GM23338 (cell line): ENCODE data around the gene PROB1. TPM values are rescaled to one million over a fixed set of nuclear protein-coding genes. Genes with fewer than 3 reads are reported as not detected.

Source experiments
- ATAC-seq: fragments of 200-7000 bp; cut with Tn5 transposase; 3 replicates; pipeline ENCODE4 v1.9.1; 2020
- DNase-seq: peaks from one replicate; pipeline ENCODE4 v3.0.0-alpha.2; 2015; ENCODE audit warnings: low spot score
- H2AFZ ChIP-seq: fragments of 200-600 bp; sonication (generic); 2 replicates; pipeline ENCODE4 v1.8.0; 2016; ENCODE audit warnings: antibody characterized with exemption, mild to moderate bottlenecking, moderate library complexity
- H3F3A ChIP-seq: fragments of 200-600 bp; sonication (generic); replicated peaks from 2 replicates; pipeline ENCODE4 v1.8.0; 2017; ENCODE audit warnings: antibody characterized with exemption, mixed run types, low read depth
- H3K27ac ChIP-seq: fragments of 200-600 bp; sonication (generic); 2 replicates; pipeline ENCODE4 v1.6.1; 2016; ENCODE audit warnings: low read depth
- H3K27me3 ChIP-seq: fragments of 200-600 bp; sonication (generic); 2 replicates; pipeline ENCODE4 v1.8.0; 2016; ENCODE audit warnings: mild to moderate bottlenecking, mixed run types, moderate library complexity; ENCODE audit not compliant: insufficient read depth
- H3K36me3 ChIP-seq: fragments of 200-600 bp; sonication (generic); 2 replicates; pipeline ENCODE4 v1.8.0; 2016; ENCODE audit warnings: mild to moderate bottlenecking; ENCODE audit not compliant: insufficient read depth
- H3K4me1 ChIP-seq: fragments of 200-600 bp; sonication (generic); 2 replicates; pipeline ENCODE4 v1.8.0; 2016; ENCODE audit warnings: mild to moderate bottlenecking, moderate library complexity; ENCODE audit not compliant: insufficient read depth
- H3K4me2 ChIP-seq: fragments of 200-600 bp; sonication (generic); 2 replicates; pipeline ENCODE4 v1.7.1; 2017; ENCODE audit warnings: mixed run types
- H3K4me3 ChIP-seq: fragments of 200-600 bp; sonication (generic); 2 replicates; pipeline ENCODE4 v1.6.1; 2016; ENCODE audit warnings: mixed run types
- H3K79me2 ChIP-seq: fragments of 200-600 bp; sonication (generic); replicated peaks from 2 replicates; pipeline ENCODE4 v1.8.0; 2017; ENCODE audit warnings: mild to moderate bottlenecking; ENCODE audit not compliant: insufficient read depth
- H3K9me2 ChIP-seq: fragments of 200-600 bp; sonication (generic); 2 replicates; pipeline ENCODE4 v1.8.0; 2017; ENCODE audit not compliant: insufficient read depth
- H4K20me1 ChIP-seq: fragments of 200-600 bp; sonication (generic); replicated peaks from 2 replicates; pipeline ENCODE4 v1.8.0; 2017; ENCODE audit warnings: mild to moderate bottlenecking; ENCODE audit not compliant: insufficient read depth
- H3K27ac Mint-ChIP-seq: 2 replicates; pipeline ENCODE4 v1.8.0; 2020; ENCODE audit warnings: inconsistent platforms, mild to moderate bottlenecking, moderate library complexity, mixed read lengths
- H3K27me3 Mint-ChIP-seq: 3 replicates; pipeline ENCODE4 v1.8.0; 2022; ENCODE audit warnings: low read depth, mild to moderate bottlenecking, moderate library complexity, mixed read lengths, inconsistent platforms; ENCODE audit not compliant: insufficient read depth, poor library complexity
- H3K36me3 Mint-ChIP-seq: 3 replicates; pipeline ENCODE4 v1.8.0; 2021; ENCODE audit warnings: low read depth, mild to moderate bottlenecking, inconsistent platforms, moderate library complexity, mixed read lengths
- H3K4me1 Mint-ChIP-seq: 3 replicates; pipeline ENCODE4 v1.8.0; 2020; ENCODE audit warnings: mild to moderate bottlenecking, inconsistent platforms, mixed read lengths
- H3K4me3 Mint-ChIP-seq: 3 replicates; pipeline ENCODE4 v1.8.0; 2021; ENCODE audit warnings: moderate library complexity, mild to moderate bottlenecking, inconsistent platforms, mixed read lengths
- H3K9me3 Mint-ChIP-seq: 3 replicates; pipeline ENCODE4 v1.8.0; 2020; ENCODE audit warnings: moderate library complexity, mild to moderate bottlenecking, inconsistent platforms, mixed read lengths
- CREB1 ChIP-seq: fragments of 250-450 bp; sonication (Bioruptor Pico); IDR thresholded peaks from 2 replicates; pipeline ENCODE4 v1.5.0; 2020; ENCODE audit warnings: low read depth, mild to moderate bottlenecking, moderate library complexity
- ETS1 ChIP-seq: IDR thresholded peaks from 2 replicates; pipeline ENCODE4 v1.6.1; 2016; ENCODE audit warnings: antibody characterized with exemption
- EZH2 ChIP-seq: fragments of 200-600 bp; sonication (generic); IDR thresholded peaks from one replicate; pipeline ENCODE4 v1.8.0; 2017; ENCODE audit warnings: antibody characterized with exemption, mild to moderate bottlenecking, low read depth; ENCODE audit not compliant: unreplicated experiment
- EZH2phosphoT487 ChIP-seq: fragments of 200-600 bp; sonication (generic); IDR thresholded peaks from one replicate; pipeline ENCODE4 v1.8.1; 2018; ENCODE audit warnings: antibody characterized with exemption; ENCODE audit not compliant: unreplicated experiment
- JUNB ChIP-seq: IDR thresholded peaks from one replicate; pipeline ENCODE4 v1.6.1; 2016; ENCODE audit warnings: antibody characterized with exemption; ENCODE audit not compliant: unreplicated experiment
- NANOG ChIP-seq: IDR thresholded peaks from 2 replicates; pipeline ENCODE4 v1.6.1; 2016; ENCODE audit warnings: antibody characterized with exemption, borderline replicate concordance
- POLR2AphosphoS5 ChIP-seq: IDR thresholded peaks from 2 replicates; pipeline ENCODE4 v1.6.1; 2016; ENCODE audit warnings: antibody characterized with exemption, low read depth
- STAT1 ChIP-seq: IDR thresholded peaks from one replicate; pipeline ENCODE4 v1.6.1; 2016; ENCODE audit warnings: antibody characterized with exemption; ENCODE audit not compliant: unreplicated experiment
- ZNF114 ChIP-seq: fragments of 250-450 bp; sonication (Bioruptor Pico); IDR thresholded peaks from 2 replicates; pipeline ENCODE4 v1.5.0; 2020; ENCODE audit warnings: mild to moderate bottlenecking, moderate library complexity
- ZNF331 ChIP-seq: fragments of 250-450 bp; sonication (Bioruptor Pico); IDR thresholded peaks from 2 replicates; pipeline ENCODE4 v1.5.0; 2020; ENCODE audit warnings: low read depth, mild to moderate bottlenecking, moderate library complexity
- polyA plus RNA-seq: library from polyadenylated mRNA; unstranded; fragments of >200 nt; fragmentation: Nextera tagmentation; extraction: Ambion mirVana; gene quantifications from 2 replicates; pipeline ENCODE4 v1.2.1, GENCODE V29; 2016
- total RNA-seq: library from RNA; depleted of rRNA; stranded (reverse); fragments of >200 nt; shearing (Covaris generic); gene quantifications from 2 replicates; pipeline ENCODE4 v1.2.3, GENCODE V29; 2014
- TF ChIP-seq, protein P1 (sequence below): fragments of 250-450 bp; sonication (Bioruptor Pico); IDR thresholded peaks from 2 replicates; pipeline ENCODE4 v1.5.0; 2020; ENCODE audit warnings: mild to moderate bottlenecking, moderate library complexity
- TF ChIP-seq, protein P2 (sequence below): IDR thresholded peaks from one replicate; pipeline ENCODE4 v1.6.1; 2018; ENCODE audit warnings: antibody characterized with exemption; ENCODE audit not compliant: unreplicated experiment
- TF ChIP-seq, protein P3 (sequence below), 2 experiments: fragments of 200-600 bp in 1 of 2; sonication (generic) in 1 of 2; conservative IDR thresholded peaks; 2 replicates each; pipeline versions ENCODE4 v1.5.1 to v1.6.1; 2016 to 2017; ENCODE audit warnings: antibody characterized with exemption in 2 of 2, low read depth in 2 of 2, mild to moderate bottlenecking in 2 of 2, moderate library complexity in 1 of 2

PROB1 gene
- total and polyA plus RNA-seq, 2 experiments from 2014 or later, result 0.73 to 2.7 TPM

- no peaks in the 10 kb centered on the region for H3K27me3 ChIP-seq
- no peaks in the 10 kb centered on the region for H3K79me2 ChIP-seq
- no peak overlapping the region for H3K4me2 ChIP-seq
- TF ChIP-seq ETS1, result no peak
- TF ChIP-seq NANOG, result no peak
- TF ChIP-seq, protein P1, sequence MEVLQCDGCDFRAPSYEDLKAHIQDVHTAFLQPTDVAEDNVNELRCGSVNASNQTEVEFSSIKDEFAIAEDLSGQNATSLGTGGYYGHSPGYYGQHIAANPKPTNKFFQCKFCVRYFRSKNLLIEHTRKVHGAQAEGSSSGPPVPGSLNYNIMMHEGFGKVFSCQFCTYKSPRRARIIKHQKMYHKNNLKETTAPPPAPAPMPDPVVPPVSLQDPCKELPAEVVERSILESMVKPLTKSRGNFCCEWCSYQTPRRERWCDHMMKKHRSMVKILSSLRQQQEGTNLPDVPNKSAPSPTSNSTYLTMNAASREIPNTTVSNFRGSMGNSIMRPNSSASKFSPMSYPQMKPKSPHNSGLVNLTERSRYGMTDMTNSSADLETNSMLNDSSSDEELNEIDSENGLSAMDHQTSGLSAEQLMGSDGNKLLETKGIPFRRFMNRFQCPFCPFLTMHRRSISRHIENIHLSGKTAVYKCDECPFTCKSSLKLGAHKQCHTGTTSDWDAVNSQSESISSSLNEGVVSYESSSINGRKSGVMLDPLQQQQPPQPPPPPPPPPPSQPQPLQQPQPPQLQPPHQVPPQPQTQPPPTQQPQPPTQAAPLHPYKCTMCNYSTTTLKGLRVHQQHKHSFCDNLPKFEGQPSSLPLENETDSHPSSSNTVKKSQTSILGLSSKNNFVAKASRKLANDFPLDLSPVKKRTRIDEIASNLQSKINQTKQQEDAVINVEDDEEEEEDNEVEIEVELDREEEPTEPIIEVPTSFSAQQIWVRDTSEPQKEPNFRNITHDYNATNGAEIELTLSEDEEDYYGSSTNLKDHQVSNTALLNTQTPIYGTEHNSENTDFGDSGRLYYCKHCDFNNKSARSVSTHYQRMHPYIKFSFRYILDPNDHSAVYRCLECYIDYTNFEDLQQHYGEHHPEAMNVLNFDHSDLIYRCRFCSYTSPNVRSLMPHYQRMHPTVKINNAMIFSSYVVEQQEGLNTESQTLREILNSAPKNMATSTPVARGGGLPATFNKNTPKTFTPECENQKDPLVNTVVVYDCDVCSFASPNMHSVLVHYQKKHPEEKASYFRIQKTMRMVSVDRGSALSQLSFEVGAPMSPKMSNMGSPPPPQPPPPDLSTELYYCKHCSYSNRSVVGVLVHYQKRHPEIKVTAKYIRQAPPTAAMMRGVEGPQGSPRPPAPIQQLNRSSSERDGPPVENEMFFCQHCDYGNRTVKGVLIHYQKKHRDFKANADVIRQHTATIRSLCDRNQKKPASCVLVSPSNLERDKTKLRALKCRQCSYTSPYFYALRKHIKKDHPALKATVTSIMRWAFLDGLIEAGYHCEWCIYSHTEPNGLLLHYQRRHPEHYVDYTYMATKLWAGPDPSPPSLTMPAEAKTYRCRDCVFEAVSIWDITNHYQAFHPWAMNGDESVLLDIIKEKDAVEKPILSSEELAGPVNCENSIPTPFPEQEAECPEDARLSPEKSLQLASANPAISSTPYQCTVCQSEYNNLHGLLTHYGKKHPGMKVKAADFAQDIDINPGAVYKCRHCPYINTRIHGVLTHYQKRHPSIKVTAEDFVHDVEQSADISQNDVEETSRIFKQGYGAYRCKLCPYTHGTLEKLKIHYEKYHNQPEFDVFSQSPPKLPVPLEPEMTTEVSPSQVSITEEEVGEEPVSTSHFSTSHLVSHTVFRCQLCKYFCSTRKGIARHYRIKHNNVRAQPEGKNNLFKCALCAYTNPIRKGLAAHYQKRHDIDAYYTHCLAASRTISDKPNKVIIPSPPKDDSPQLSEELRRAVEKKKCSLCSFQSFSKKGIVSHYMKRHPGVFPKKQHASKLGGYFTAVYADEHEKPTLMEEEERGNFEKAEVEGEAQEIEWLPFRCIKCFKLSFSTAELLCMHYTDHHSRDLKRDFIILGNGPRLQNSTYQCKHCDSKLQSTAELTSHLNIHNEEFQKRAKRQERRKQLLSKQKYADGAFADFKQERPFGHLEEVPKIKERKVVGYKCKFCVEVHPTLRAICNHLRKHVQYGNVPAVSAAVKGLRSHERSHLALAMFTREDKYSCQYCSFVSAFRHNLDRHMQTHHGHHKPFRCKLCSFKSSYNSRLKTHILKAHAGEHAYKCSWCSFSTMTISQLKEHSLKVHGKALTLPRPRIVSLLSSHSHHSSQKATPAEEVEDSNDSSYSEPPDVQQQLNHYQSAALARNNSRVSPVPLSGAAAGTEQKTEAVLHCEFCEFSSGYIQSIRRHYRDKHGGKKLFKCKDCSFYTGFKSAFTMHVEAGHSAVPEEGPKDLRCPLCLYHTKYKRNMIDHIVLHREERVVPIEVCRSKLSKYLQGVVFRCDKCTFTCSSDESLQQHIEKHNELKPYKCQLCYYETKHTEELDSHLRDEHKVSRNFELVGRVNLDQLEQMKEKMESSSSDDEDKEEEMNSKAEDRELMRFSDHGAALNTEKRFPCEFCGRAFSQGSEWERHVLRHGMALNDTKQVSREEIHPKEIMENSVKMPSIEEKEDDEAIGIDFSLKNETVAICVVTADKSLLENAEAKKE (CRISPR knock-in tag), result no peak
- TF ChIP-seq, protein P2, sequence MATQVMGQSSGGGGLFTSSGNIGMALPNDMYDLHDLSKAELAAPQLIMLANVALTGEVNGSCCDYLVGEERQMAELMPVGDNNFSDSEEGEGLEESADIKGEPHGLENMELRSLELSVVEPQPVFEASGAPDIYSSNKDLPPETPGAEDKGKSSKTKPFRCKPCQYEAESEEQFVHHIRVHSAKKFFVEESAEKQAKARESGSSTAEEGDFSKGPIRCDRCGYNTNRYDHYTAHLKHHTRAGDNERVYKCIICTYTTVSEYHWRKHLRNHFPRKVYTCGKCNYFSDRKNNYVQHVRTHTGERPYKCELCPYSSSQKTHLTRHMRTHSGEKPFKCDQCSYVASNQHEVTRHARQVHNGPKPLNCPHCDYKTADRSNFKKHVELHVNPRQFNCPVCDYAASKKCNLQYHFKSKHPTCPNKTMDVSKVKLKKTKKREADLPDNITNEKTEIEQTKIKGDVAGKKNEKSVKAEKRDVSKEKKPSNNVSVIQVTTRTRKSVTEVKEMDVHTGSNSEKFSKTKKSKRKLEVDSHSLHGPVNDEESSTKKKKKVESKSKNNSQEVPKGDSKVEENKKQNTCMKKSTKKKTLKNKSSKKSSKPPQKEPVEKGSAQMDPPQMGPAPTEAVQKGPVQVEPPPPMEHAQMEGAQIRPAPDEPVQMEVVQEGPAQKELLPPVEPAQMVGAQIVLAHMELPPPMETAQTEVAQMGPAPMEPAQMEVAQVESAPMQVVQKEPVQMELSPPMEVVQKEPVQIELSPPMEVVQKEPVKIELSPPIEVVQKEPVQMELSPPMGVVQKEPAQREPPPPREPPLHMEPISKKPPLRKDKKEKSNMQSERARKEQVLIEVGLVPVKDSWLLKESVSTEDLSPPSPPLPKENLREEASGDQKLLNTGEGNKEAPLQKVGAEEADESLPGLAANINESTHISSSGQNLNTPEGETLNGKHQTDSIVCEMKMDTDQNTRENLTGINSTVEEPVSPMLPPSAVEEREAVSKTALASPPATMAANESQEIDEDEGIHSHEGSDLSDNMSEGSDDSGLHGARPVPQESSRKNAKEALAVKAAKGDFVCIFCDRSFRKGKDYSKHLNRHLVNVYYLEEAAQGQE, result no peak
- TF ChIP-seq, protein P3, sequence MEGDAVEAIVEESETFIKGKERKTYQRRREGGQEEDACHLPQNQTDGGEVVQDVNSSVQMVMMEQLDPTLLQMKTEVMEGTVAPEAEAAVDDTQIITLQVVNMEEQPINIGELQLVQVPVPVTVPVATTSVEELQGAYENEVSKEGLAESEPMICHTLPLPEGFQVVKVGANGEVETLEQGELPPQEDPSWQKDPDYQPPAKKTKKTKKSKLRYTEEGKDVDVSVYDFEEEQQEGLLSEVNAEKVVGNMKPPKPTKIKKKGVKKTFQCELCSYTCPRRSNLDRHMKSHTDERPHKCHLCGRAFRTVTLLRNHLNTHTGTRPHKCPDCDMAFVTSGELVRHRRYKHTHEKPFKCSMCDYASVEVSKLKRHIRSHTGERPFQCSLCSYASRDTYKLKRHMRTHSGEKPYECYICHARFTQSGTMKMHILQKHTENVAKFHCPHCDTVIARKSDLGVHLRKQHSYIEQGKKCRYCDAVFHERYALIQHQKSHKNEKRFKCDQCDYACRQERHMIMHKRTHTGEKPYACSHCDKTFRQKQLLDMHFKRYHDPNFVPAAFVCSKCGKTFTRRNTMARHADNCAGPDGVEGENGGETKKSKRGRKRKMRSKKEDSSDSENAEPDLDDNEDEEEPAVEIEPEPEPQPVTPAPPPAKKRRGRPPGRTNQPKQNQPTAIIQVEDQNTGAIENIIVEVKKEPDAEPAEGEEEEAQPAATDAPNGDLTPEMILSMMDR (conservative IDR thresholded peaks at IDR 0.05; ENCODE audit: low read depth in 2 of 2), result no peak
- TF ChIP-seq EZH2phosphoT487, result no peak
- TF ChIP-seq STAT1, result no peak
- TF ChIP-seq JUNB, result no peak
- TF ChIP-seq EZH2, result no peak
- TF ChIP-seq POLR2AphosphoS5, result no peak
- no peak for TF ChIP-seq CREB1 (CRISPR knock-in tag)
- no peak for TF ChIP-seq ZNF331 (CRISPR knock-in tag)
- TF ChIP-seq ZNF114 (CRISPR knock-in tag), result no peak
- H3K9me2 ChIP-seq, result no peaks in the 10 kb centered on the region
- no peak for ATAC-seq
- peaks cover 8% of the 10 kb centered on the region for H3K27me3 Mint-ChIP-seq
- H3K4me1 Mint-ChIP-seq, result peaks cover 14% of the 10 kb centered on the region
- no peaks in the 10 kb centered on the region; the same call in 1 of the 2 replicates for H4K20me1 ChIP-seq
- no peak overlapping the region for H3K27ac ChIP-seq
- no peaks in the 10 kb centered on the region for H3K36me3 ChIP-seq
- H3K4me1 ChIP-seq, result peaks cover under 1% of the 10 kb centered on the region; the same call in 1 of the 2 replicates
- H3F3A ChIP-seq, result no peaks in the 10 kb centered on the region; the same call in 1 of the 2 replicates
- H3K36me3 Mint-ChIP-seq, result no peaks in the 10 kb centered on the region; the same call in 2 of the 3 replicates
- H3K4me3 ChIP-seq, result no peak overlapping the region
- no peaks in the 10 kb centered on the region for H3K9me3 Mint-ChIP-seq
- no peak overlapping the region for H3K27ac Mint-ChIP-seq
- no peak for DNase-seq
- no peak overlapping the region for H2AFZ ChIP-seq
- no peak overlapping the region for H3K4me3 Mint-ChIP-seq
Observed at GRCh38 chr5:139382807-139383206, 12.1 kb downstream of the PROB1 start.
